ENCODE measurements around the gene PRRG2.
A peak's percentile ranks its signal among the peaks of the same experiment; 100 is the strongest.
"Not testable (repeated sequence)": the region's sequence is repeated elsewhere in the genome, so short reads cannot be mapped to it uniquely, and the experiment has no call there.

PRRG2 gene

GRCh38 chr19:49633273-49633672 lies 52.2 kb downstream of the PRRG2 start:
- H3K4me1 Mint-ChIP-seq, result peaks cover 12% of the 10 kb centered on the region
- H3K27ac Mint-ChIP-seq, H3K27me3 Mint-ChIP-seq, H3K36me3 Mint-ChIP-seq, H3K9me3 Mint-ChIP-seq, H3K4me3 Mint-ChIP-seq: not testable (repeated sequence)

GRCh38 chr19:49635530-49636232 lies 54.6 kb downstream of the PRRG2 start:
- Mint-ChIP-seq H3K27me3 (no peaks in the 10 kb centered on the region), H3K4me1 (peaks cover 34% of the 10 kb centered on the region), H3K36me3 (no peaks in the 10 kb centered on the region), H3K9me3 (no peaks in the 10 kb centered on the region), H3K27ac (no peak overlapping the region), H3K4me3 (no peak overlapping the region)

- H3K4me1 Mint-ChIP-seq, result peaks cover 33% of the 10 kb centered on the region
- no peak overlapping the region for H3K27ac Mint-ChIP-seq
- H3K4me3 Mint-ChIP-seq, result no peak overlapping the region
- no peaks in the 10 kb centered on the region for H3K36me3 Mint-ChIP-seq
- no peaks in the 10 kb centered on the region for H3K27me3 Mint-ChIP-seq
- no peaks in the 10 kb centered on the region for H3K9me3 Mint-ChIP-seq
These were observed 55.3 kb downstream of the PRRG2 start for GRCh38 chr19:49636233-49636932.

DNA sequence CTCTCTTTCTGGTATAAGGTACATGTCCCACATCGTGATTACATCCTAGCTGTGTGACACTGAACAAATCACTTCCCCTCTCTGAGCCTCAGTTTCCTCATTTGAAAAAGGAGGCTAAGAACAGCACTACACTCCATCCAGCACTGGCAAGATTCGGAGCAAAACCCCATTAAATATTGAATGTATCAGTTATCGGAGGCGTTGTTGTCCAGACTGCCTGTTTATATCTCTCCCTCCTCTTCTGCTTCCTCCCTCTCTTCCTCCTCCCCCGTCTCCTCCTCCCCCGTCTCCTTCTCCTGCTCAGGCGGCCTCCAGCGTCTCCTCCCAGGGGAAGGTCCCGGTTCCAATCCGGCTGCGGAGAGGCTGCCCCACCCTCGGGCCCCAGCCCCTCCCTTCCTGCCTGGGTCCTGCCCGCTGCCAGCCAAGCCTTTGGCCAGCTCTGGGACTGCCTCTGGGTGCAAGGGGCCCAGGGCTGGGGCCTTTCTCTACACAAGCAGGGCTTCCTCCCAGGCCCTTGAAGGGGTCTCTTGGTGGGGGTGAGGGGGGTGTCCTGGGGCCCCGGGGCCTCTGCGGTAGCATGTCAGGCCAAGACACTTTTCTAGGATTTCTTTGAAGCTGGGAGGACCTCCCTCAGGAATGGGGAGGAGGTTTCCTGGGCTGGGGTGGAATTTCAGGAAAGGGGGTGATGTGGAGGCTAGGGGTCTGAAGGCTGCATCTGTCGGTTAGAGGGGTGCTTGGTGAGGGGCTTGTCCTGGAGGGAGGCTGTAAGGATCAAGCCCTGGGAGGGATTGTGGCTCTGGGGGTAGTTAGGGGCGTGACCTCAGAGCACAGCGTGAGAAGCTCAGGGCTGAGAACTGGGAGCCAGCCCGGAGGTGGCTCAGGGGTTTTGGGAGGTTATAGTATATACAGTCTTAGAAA lies 57.0 kb downstream of the PRRG2 start:
- peak overlapping the region; percentile 68 for H3K4me3 Mint-ChIP-seq
- no peaks in the 10 kb centered on the region for H3K36me3 Mint-ChIP-seq
- no peaks in the 10 kb centered on the region for H3K9me3 Mint-ChIP-seq
- peaks cover 44% of the 10 kb centered on the region for H3K4me1 Mint-ChIP-seq
- no peaks in the 10 kb centered on the region for H3K27me3 Mint-ChIP-seq
- H3K27ac Mint-ChIP-seq, result peak overlapping the region; percentile 77

- Mint-ChIP-seq H3K27ac (peak overlapping the region; percentile 97), H3K9me3 (no peaks in the 10 kb centered on the region), H3K4me3 (peak overlapping the region; percentile 97), H3K4me1 (peaks cover 59% of the 10 kb centered on the region), H3K36me3 (peaks cover 2% of the 10 kb centered on the region), H3K27me3 (no peaks in the 10 kb centered on the region)
These were observed 58.4 kb downstream of the PRRG2 start for GRCh38 chr19:49639401-49640112.

DNA sequence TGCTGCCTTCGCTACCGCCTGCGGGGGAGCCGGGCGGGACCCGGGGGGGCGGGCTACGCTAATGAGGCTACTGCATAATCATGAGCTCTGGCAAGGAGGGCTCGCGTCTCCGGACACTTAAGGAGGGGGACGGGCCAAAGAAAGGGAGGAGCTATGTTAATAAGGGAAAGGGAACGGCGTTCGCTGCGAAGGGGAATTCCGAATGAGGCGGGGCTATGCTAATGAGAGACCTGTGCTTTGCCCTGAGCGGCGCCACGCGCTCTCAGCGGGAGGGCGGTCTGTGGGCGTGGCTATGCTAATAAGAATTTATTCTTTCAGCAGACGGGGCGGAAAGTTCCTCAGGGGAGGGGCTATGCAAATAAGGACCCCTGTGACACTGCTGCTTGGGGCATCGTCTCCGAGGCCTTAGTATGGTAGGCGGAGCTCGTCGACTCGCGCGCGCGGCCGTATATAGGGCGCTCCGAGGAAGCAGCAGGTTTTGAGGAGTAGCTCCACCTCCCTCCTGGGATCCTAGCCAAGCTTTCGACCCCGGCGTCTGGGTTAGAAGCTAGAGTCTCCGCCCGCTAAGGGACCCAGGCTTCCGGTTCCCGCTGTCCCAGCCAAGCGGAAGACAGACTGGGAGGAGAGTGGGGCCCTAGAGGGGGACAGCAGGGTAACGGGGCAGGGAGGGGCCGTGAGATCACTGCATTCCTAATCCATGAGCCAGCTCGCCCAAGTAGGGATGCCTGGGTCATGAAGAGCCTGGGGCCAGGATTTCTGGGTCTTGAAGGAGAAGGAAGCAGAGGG lies 59.2 kb downstream of the PRRG2 start, which contains the start of gene RRAS:
Gene RRAS (minus strand): TSS at position 31 of the 786 bp plus-strand sequence. CDS start 45 bp downstream, outside the sequence.
- Mint-ChIP-seq H3K27ac (peak within 1 kb of the TSS; percentile 97), H3K36me3 (peaks cover 3% of the 10 kb centered on the region), H3K4me3 (peak within 1 kb of the TSS; percentile 97), H3K4me1 (peaks cover 62% of the 10 kb centered on the region), H3K9me3 (no peaks in the 10 kb centered on the region), H3K27me3 (no peaks in the 10 kb centered on the region)
